ENCODE data around the gene ERLEC1. TPM values are rescaled to one million over a fixed set of nuclear protein-coding genes. Genes with fewer than 3 reads are reported as not detected.
A peak's percentile ranks its signal among the peaks of the same experiment; 100 is the strongest.

Gene ERLEC1
- total RNA-seq, 4 donors from 2014 or later: 15.6 to 60.1 (median 30.7) TPM

GRCh38 chr2:53765767-53766166, 21.1 kb upstream of the ERLEC1 start:
- 90 to 91% methylated on average over 1 of the region's 1 CpG for WGBS, 2 donors
- no peak for DNase-seq (ENCODE audit: low spot score in 2 of 2)
- H3K4me3 ChIP-seq (ENCODE audit: low read depth, poor library complexity, severe bottlenecking): no peak overlapping the region
- intact Hi-C loops (cut with DNase I; ENCODE audit: low total_unique reads): no loop called here
- TF ChIP-seq POLR2A (IDR thresholded peaks at IDR 0.05) (no peak), CTCF (IDR thresholded peaks at IDR 0.05) (no peak)

DNA sequence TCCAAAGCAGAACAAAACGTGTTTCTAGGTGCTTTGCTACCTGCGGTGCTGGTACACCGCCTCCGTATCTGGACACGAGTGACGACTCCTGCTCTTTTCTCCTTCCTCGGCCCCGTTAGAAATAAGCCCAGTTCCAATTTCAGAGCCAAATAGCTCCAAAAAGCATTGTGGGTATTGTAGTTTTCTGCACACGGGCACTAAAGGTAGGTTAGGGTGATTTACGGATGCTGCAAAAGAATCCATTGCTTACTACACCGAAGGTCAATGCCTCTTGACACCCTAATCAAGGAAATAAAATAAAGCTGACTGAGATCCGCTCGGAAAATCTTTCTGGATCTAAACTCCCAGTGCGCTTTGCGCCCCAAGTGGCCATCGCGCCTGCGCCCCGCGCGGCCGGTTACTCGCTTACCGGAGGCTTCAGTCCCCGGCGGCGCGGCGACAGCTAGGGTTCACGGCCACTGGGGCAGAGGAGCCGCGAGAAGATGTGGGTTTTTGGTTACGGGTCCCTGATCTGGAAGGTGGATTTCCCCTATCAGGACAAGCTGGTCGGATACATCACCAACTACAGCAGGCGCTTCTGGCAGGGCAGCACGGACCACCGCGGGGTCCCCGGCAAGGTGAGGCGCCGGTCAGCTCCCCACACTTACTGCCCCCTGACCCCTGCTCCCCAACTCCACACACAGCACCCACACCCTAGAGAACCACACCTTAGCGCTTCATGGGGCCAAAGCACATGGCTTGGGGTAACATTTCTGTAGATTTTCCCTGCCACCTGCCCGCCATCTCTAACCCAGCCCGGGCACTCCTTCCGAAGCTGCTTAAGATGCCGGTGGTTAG, 19.2 kb upstream of the ERLEC1 start, which contains the start of gene CHAC2:
CHAC2 (plus strand) TSS at position 400 of the 837 bp plus-strand sequence; CDS start at position 483, 83 bp downstream.
- peak; percentile 72 to 96 for DNase-seq (ENCODE audit: low spot score in 2 of 2)
- 0 to 1% methylated on average over 41 to 44 of the region's 46 CpGs for WGBS, 2 donors
- peak within 1 kb of the TSS; percentile 55 for H3K4me3 ChIP-seq (ENCODE audit: low read depth, poor library complexity, severe bottlenecking)
- intact Hi-C loops (cut with DNase I; ENCODE audit: low total_unique reads): no loop called here
- TF ChIP-seq CTCF (IDR thresholded peaks at IDR 0.05) (peak in 1 of 3 donors; percentile 37), POLR2A (IDR thresholded peaks at IDR 0.05) (no peak)

- 1 to 2% methylated on average over 12 of the region's 12 CpGs for WGBS, 2 donors
- intact Hi-C loops (cut with DNase I; ENCODE audit: low total_unique reads): no loop called here
- TF ChIP-seq POLR2A (IDR thresholded peaks at IDR 0.05): no peak
- DNase-seq (ENCODE audit: low spot score in 2 of 2): no peak
- peak overlapping the region; percentile 55 for H3K4me3 ChIP-seq (ENCODE audit: low read depth, poor library complexity, severe bottlenecking)
Observed at GRCh38 chr2:53768242-53768542, 18.7 kb upstream of the ERLEC1 start.

- WGBS, 2 donors: 90 to 97% methylated on average over 15 of the region's 15 CpGs
- intact Hi-C loops (cut with DNase I; ENCODE audit: low total_unique reads): no loop called here
- DNase-seq (ENCODE audit: low spot score in 2 of 2): no peak
- no peak overlapping the region for H3K4me3 ChIP-seq (ENCODE audit: low read depth, poor library complexity, severe bottlenecking)
- TF ChIP-seq CTCF (IDR thresholded peaks at IDR 0.05): no peak
- TF ChIP-seq POLR2A (IDR thresholded peaks at IDR 0.05): no peak
Observed at GRCh38 chr2:53769318-53769945, 17.4 kb upstream of the ERLEC1 start.

DNA sequence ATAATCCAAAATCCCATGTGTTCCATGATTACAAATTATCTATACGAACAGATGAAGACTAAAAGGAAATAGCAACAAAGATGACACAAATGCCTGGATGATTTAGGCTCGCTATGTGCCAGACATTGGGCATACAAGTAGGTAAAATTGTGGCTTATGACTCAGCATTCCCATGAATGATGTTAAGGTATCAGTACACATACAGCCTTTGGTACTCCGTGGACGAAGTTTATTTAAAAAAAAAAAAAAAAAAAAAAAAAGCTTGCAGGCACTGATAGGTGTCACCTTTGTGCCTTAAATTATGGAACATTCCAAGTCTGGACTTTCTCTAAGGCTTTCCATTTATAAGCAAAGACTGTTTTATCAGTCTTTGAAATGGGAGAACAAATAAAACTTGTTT, 16.6 kb upstream of the ERLEC1 start:
- TF ChIP-seq POLR2A (IDR thresholded peaks at IDR 0.05) (no peak), CTCF (IDR thresholded peaks at IDR 0.05) (no peak)
- intact Hi-C loops (cut with DNase I; ENCODE audit: low total_unique reads): no loop called here
- DNase-seq (ENCODE audit: low spot score in 2 of 2): no peak
- no peak overlapping the region for H3K4me3 ChIP-seq (ENCODE audit: low read depth, poor library complexity, severe bottlenecking)
- 87 to 89% methylated on average over 4 of the region's 4 CpGs for WGBS, 2 donors

GRCh38 chr2:53777134-53777533, 9.7 kb upstream of the ERLEC1 start:
- intact Hi-C loops (cut with DNase I; ENCODE audit: low total_unique reads): no loop called here
- WGBS, 2 donors: 61 to 64% methylated on average over 1 of the region's 1 CpG
- no peak for TF ChIP-seq POLR2A (IDR thresholded peaks at IDR 0.05)
- TF ChIP-seq CTCF (IDR thresholded peaks at IDR 0.05): no peak
- no peak overlapping the region for H3K4me3 ChIP-seq (ENCODE audit: low read depth, poor library complexity, severe bottlenecking)
- DNase-seq (ENCODE audit: low spot score in 2 of 2): no peak
